Esophagus squamous epithelium (tissue), 5 donors: ENCODE measurements around the gene KPNA6. TPM values are rescaled to one million over a fixed set of nuclear protein-coding genes. Genes with fewer than 3 reads are reported as not detected.

Source experiments
- DNase-seq: peaks from one replicate; lab custom pipeline; 2025; lab: John Stamatoyannopoulos, UW
- H3K27ac ChIP-seq, 4 donors: fragments of 200-600 bp; sonication (generic); one replicate each; pipeline ENCODE4 v1.5.1; 2016 to 2019; ENCODE audit warnings: mild to moderate bottlenecking in 1 of 4
- H3K27me3 ChIP-seq, 4 donors: fragments of 200-600 bp; sonication (generic); 1 replicate in 3 of 4; 2 replicates in 1 of 4; pipeline versions ENCODE4 v1.5.1 to v1.6.0; 2017 to 2021; ENCODE audit warnings: antibody characterized with exemption in 1 of 4
- H3K36me3 ChIP-seq, 3 donors: fragments of 200-600 bp; sonication (generic); one replicate each; pipeline ENCODE4 v1.5.1; 2016 to 2019
- H3K4me1 ChIP-seq, 3 donors: fragments of 200-600 bp; sonication (generic); one replicate each; pipeline ENCODE4 v1.5.1; 2017 to 2019
- H3K4me3 ChIP-seq, 4 donors: fragments of 200-600 bp; sonication (generic); 1 replicate in 3 of 4; 2 replicates in 1 of 4; pipeline ENCODE4 v1.5.1; 2016 to 2019; ENCODE audit warnings: mild to moderate bottlenecking in 2 of 4, moderate library complexity in 1 of 4
- H3K9me3 ChIP-seq, 3 donors: fragments of 200-600 bp; sonication (generic); one replicate each; pipeline ENCODE4 v1.5.1; 2016 to 2019
- POLR2A ChIP-seq, 4 donors: fragments of 450-650 bp; IDR thresholded peaks; one replicate each; pipeline ENCODE4 v1.6.1; 2017; ENCODE audit warnings: antibody characterized with exemption in 4 of 4, mild to moderate bottlenecking in 4 of 4, moderate library complexity in 3 of 4
- WGBS, 2 donors: methylation state at CpG; one replicate each; pipeline ENCODE4 v1.1.5; 2018; 5-methylcytosine and 5-hydroxymethylcytosine counted together
- intact Hi-C: fragments of 100-400 bp; cut with DNase I; formaldehyde crosslinking; loops from one replicate; pipeline ENCODE4 v1.15.0; 2022
- total RNA-seq, 4 donors: library from RNA; depleted of rRNA; stranded (reverse); fragments of >200 nt; gene quantifications; one replicate each; pipeline ENCODE4 v1.1.0, GENCODE V29; 2016
- TF ChIP-seq, protein P1 (sequence below), 6 experiments: fragments of 450-650 bp in 4 of 6; fragments of 200-600 bp in 2 of 6; sonication (generic) in 2 of 6; IDR thresholded peaks; one replicate each; pipeline ENCODE4 v1.5.1; 2016 to 2019; ENCODE audit warnings: antibody characterized with exemption in 6 of 6, mild to moderate bottlenecking in 4 of 6, moderate library complexity in 4 of 6
- donor health status: DM: yes; HTN: yes; CAD: no.

KPNA6 gene
- total RNA-seq, 4 donors from 2014 or later = 27.7 to 38.0 (median 36.5) TPM

DNA sequence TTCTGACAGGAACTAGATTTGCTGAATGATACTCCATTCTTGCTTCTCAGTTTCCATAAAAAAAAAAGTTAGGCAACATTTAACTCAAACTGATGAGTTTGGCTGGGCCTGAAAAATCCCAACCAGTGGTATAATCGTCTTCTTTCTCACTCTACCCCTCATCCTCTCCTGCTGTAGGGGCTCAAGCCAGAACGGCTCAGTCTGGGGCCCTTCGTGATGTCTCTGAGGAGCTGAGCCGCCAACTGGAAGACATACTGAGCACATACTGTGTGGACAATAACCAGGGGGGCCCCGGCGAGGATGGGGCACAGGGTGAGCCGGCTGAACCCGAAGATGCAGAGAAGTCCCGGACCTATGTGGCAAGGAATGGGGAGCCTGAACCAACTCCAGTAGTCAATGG is 73.2 kb downstream of the KPNA6 start:
- Histone ChIP-seq H3K4me1 (peaks cover 16 to 66% (median 46%) of the 10 kb centered on the region in 3 donors), H3K36me3 (peaks cover 6 to 48% (median 9%) of the 10 kb centered on the region in 3 donors), H3K27me3 (no peaks in the 10 kb centered on the region), H3K27ac (peak overlapping the region; percentile 7 to 97 (median 92)), H3K9me3 (no peaks in the 10 kb centered on the region), H3K4me3 (peak overlapping the region in 3 of 4 donors; percentile 66 to 81 (median 73))
- no peak for DNase-seq
- 52 to 70% methylated on average over 2 to 6 of the region's 9 CpGs for WGBS, 2 donors
- intact Hi-C loops = no loop called here
- TF ChIP-seq, protein P1, sequence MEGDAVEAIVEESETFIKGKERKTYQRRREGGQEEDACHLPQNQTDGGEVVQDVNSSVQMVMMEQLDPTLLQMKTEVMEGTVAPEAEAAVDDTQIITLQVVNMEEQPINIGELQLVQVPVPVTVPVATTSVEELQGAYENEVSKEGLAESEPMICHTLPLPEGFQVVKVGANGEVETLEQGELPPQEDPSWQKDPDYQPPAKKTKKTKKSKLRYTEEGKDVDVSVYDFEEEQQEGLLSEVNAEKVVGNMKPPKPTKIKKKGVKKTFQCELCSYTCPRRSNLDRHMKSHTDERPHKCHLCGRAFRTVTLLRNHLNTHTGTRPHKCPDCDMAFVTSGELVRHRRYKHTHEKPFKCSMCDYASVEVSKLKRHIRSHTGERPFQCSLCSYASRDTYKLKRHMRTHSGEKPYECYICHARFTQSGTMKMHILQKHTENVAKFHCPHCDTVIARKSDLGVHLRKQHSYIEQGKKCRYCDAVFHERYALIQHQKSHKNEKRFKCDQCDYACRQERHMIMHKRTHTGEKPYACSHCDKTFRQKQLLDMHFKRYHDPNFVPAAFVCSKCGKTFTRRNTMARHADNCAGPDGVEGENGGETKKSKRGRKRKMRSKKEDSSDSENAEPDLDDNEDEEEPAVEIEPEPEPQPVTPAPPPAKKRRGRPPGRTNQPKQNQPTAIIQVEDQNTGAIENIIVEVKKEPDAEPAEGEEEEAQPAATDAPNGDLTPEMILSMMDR (IDR thresholded peaks at IDR 0.05) = no peak
- no peak for TF ChIP-seq POLR2A (IDR thresholded peaks at IDR 0.05)

DNA sequence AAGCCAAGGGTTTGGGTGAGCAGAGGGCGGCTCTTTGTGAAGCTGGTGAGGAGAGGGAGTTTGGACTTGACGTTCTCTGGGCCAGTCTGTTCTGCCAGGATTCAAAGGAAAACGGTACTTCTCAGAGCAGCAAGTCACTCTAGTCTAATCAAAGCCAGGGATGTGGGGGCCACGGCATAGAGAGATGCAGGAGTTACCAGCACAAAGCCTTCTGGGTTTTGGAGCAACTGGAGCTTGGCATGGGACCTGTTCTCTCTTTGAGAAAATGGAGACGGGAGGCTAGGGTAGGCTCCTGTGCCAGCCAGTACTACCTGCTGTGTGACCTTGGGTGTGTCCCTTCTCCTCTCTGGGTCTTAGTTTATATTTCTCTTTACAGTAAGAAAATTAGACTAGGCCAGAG is 73.7 kb downstream of the KPNA6 start:
- 59 to 74% methylated on average over 4 to 5 of the region's 5 CpGs for WGBS, 2 donors
- H3K36me3 ChIP-seq = peaks cover 9 to 53% (median 10%) of the 10 kb centered on the region in 3 donors
- no peaks in the 10 kb centered on the region for H3K27me3 ChIP-seq
- H3K4me1 ChIP-seq = peaks cover 16 to 66% (median 46%) of the 10 kb centered on the region in 3 donors
- peak overlapping the region in 2 of 4 donors; percentile 66 to 81 for H3K4me3 ChIP-seq
- H3K9me3 ChIP-seq = no peaks in the 10 kb centered on the region
- TF ChIP-seq, protein P1 (IDR thresholded peaks at IDR 0.05) = no peak
- no peak for TF ChIP-seq POLR2A (IDR thresholded peaks at IDR 0.05)
- DNase-seq = no peak
- intact Hi-C loops = no loop called here
- H3K27ac ChIP-seq = peak overlapping the region; percentile 7 to 97 (median 92)

DNA sequence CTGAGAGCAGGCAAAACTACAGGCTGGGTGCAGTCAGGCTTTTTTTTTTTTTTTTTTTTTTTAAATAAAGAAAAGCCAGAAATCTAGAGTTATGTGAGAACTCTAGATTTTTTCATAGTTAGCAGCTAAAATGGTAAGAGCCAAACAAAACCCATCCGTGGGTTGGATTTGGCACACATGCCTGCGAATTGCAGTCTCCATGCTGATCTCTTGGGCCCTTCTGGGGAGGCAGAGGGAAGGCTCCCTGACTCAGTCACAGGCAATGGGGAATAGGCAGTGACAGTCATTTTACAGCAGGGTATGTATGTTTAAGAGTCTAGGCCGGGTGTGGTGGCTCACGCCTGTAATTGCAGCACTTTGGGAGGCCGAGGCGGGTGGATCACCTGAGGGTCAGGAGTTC is 74.2 kb downstream of the KPNA6 start:
- H3K36me3 ChIP-seq = peaks cover 9 to 58% (median 10%) of the 10 kb centered on the region in 3 donors
- peak overlapping the region in 2 of 4 donors; percentile 96 to 97 for H3K27ac ChIP-seq
- intact Hi-C loops = no loop called here
- no peaks in the 10 kb centered on the region for H3K27me3 ChIP-seq
- 50 to 80% methylated on average over 1 to 6 of the region's 6 CpGs for WGBS, 2 donors
- H3K4me1 ChIP-seq = peaks cover 16 to 66% (median 46%) of the 10 kb centered on the region in 3 donors
- DNase-seq = no peak
- no peaks in the 10 kb centered on the region for H3K9me3 ChIP-seq
- TF ChIP-seq POLR2A (IDR thresholded peaks at IDR 0.05) = no peak
- TF ChIP-seq, protein P1 (IDR thresholded peaks at IDR 0.05) = no peak
- no peak overlapping the region for H3K4me3 ChIP-seq

DNA sequence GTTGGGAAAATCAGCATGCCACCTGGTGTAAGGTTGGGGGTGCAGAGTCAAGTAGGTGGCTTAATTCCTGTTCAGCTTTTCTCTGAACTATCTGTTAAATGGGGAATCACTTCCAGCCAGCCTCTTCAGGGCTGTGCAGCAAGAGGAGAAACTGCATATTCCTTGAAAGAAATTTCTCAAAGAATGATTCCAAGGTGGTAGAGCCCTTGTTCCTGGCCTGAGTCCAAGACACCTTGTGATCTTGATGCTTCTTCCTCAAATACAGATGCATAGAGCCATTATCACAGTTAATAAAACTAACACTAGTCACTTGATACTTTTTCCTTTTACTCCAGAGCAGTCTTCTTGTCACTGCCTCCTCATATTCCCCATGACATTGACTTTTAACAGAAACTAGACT is 76.8 kb downstream of the KPNA6 start:
- H3K27ac ChIP-seq = no peak overlapping the region
- no peak for TF ChIP-seq POLR2A (IDR thresholded peaks at IDR 0.05)
- TF ChIP-seq, protein P1 (IDR thresholded peaks at IDR 0.05) = no peak
- no peaks in the 10 kb centered on the region for H3K27me3 ChIP-seq
- peaks cover 11 to 55% (median 40%) of the 10 kb centered on the region in 3 donors for H3K4me1 ChIP-seq
- no peaks in the 10 kb centered on the region for H3K9me3 ChIP-seq
- peaks cover 30 to 84% (median 30%) of the 10 kb centered on the region in 3 donors for H3K36me3 ChIP-seq
- DNase-seq = no peak
- no peak overlapping the region for H3K4me3 ChIP-seq
- intact Hi-C loops = no loop called here

DNA sequence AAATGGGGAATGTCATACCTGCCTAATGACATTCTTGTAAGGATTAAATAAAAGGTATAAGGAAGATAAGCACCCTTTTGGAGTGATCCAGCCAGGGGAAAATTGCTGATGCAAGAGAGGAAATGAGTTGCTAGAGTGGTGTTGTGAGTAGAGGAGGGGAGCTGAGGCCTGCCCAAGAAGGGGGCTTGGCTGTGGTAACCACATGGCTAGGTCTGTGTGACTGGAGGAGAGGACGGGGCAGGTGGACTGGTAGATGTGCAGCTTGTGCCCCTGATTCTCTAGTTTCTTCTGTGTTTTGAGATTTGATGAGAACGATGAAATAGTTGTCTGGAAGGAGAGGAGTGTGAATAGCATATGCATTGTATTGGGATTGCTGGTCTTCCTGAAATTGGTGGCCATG is 78.2 kb downstream of the KPNA6 start:
- DNase-seq = no peak
- intact Hi-C loops = no loop called here
- H3K27me3 ChIP-seq = no peaks in the 10 kb centered on the region
- peaks cover 9 to 45% (median 34%) of the 10 kb centered on the region in 3 donors for H3K4me1 ChIP-seq
- no peak overlapping the region for H3K4me3 ChIP-seq
- H3K9me3 ChIP-seq = no peaks in the 10 kb centered on the region
- WGBS, 2 donors = 87 to 96% methylated on average over 2 of the region's 2 CpGs
- TF ChIP-seq POLR2A (IDR thresholded peaks at IDR 0.05) = no peak
- TF ChIP-seq, protein P1 (IDR thresholded peaks at IDR 0.05) = no peak
- H3K36me3 ChIP-seq = peaks cover 38 to 98% (median 44%) of the 10 kb centered on the region in 3 donors
- H3K27ac ChIP-seq = no peak overlapping the region
